CD1c-positive myeloid dendritic cell (primary cell): Measurements from ENCODE around the gene PIMREG.

Experiments used
- DNase-seq: peaks from one replicate; pipeline ENCODE4 v3.0.0-alpha.2; 2016; ENCODE audit errors: extremely low spot score

The PIMREG gene, protein sequence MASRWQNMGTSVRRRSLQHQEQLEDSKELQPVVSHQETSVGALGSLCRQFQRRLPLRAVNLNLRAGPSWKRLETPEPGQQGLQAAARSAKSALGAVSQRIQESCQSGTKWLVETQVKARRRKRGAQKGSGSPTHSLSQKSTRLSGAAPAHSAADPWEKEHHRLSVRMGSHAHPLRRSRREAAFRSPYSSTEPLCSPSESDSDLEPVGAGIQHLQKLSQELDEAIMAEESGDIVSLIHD

DNA sequence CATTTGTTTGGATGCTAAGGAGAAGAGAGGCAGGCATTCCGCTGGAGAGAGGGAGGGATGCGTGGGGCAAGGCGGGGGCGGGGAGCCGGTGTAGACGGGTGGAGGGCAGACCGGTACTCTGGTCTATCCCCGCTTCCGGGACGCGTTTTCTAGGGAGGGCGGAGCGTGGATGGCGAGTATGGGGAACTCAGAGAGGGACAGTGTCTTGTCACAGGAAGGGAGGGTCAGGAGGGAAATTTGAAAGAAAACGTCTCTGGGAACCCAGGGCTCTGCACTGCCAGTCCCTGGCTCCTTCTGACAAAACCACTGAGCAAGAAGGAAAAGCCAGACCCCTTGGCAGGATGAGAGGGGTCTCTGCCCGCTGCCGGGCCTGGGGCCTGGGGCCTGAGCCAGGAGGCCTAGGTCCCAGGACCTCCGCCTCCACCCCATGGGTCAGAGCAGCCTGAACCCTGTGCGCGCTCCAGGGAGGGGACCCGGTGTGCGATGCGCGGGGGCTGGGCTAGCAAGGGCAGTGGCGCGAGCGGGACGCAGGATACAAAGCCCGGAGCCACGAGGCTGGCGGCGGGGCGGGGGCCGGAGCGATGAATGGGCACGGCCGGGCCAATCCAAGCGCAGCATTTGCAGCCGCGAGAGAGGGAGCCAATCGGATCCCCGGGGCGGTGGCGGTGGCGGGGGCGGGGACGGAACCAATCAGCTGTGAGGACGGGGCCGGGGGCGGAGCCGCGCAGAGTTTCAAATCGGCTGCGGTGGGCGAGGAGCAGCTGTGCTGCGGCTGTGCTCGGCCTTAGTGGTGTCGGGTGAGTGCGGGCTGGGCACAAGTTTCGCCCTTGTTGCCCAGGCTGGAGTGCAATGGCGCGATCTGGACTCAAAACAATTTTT is at the start of gene PIMREG:
Gene PIMREG (plus strand): TSS at position 764 of the 879 bp plus-strand sequence. CDS start 656 bp downstream, outside the sequence.
- DNase-seq, result peak; percentile 96

GRCh38 chr17:6398955-6399354 is 45.3 kb upstream of the PIMREG start:
- no peak for DNase-seq

- DNase-seq, result no peak
Measured at GRCh38 chr17:6402258-6402657, 42.0 kb upstream of the PIMREG start.

GRCh38 chr17:6408276-6408675 is 36.0 kb upstream of the PIMREG start:
- no peak for DNase-seq

DNA sequence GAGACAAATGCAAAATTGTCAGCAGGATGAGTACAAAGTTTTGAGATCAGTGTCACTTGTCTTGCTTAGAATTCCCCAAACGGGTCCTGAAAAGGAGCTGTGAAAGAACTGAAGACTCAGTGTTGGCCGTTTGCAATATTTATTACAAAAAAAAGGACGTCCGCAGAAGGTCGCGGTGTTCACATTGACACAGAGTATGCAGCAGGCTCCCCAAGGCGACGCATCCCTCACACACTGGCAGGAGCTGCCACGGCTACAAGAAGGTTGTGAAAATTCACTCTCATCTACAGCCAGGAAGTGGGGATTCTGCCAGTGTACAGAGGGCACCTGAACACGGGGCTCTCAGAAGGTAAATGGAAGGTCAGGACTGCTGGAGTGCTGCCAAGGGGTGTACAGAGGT is 35.5 kb upstream of the PIMREG start:
- no peak for DNase-seq

DNA sequence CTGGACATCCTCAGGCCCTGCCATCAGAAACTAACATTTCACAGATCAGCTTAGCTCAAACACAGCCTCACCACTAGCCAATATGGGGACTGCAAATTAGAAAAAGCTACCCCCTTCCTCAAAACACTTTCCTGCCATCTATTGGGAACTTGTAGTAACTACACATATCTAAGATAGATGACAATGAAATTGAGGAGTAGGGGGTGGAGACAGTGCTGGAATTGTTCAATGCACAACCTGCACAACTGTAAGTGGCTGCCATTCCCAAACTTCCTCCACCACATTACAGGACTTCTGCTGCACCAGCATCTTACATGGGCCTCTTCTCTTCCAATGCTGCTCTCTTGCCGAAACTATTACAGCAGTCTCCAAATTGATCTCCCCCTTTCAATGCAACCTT is 31.2 kb upstream of the PIMREG start:
- peak; percentile 28 for DNase-seq

- DNase-seq, result no peak
Measured at GRCh38 chr17:6415616-6416015, 28.6 kb upstream of the PIMREG start.

DNA sequence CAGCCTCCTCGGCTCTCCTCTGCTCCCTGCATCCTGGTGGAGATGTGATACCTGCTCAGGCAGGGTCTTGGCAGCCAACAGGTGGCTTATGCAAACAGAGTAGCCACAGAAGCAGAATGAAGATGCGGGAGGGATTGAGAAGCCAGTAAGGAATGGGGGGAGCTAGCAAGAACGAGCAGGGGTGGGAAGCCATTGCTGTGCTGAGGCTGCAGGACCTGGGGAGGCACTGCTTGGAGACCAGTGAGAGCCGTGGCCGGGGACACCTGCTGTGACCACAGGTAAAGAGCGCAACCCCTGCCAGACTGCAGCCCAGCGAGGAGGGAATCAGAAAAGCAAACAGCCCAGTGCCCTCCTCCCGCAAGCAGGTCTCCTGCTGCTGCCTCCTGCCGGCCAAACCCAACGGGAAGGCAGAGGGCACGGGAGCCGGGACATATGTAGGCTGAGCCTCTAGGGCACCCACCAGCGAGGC is 24.0 kb upstream of the PIMREG start:
- DNase-seq, result peak; percentile 14

DNA sequence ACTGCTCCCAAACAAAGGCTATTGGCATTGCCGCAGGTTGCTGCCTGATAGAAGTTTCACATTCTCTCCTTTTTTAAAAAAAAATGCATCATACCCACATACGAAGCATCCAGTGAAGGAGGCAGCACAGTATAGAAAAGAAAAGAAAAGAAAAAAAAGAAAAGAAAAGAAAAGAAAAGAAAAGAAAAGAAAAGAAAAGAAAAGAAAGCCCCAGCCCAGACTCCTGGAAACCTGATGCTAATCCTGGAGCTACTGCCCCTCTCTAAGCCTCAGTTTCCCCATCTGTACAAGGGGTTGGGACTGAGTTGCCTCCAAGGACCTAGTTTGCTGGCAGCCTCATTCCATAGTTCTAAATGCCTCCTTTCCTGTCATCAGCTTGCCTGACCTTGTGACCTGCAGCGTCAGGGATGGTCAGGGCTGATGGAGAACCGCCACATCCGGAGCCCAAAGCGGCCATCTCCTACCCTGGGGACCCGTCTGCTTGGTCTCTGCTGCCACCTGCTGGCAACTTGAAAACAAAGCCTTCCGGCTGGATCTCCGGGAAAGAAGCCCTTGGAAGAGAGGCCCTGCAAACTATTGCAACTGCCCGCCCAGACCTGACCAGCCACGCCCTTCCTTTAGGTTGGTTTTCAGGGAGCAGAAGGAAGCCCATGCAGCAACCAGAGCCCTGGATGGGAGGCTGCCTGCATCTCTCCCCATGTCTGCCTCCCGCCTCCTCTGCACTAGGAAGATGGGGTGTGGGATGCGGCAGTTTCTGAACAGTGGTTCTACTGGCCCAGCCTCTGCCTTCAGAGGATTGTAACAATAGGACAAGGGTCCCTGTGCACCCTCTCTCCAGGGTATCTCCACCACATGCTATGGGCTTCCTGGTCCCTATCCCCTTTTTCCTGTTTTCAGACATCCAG is 22.3 kb upstream of the PIMREG start:
- DNase-seq, result peak; percentile 86

- DNase-seq, result no peak
Measured at GRCh38 chr17:6422654-6423241, 21.5 kb upstream of the PIMREG start.

- DNase-seq, result no peak
Measured at GRCh38 chr17:6423931-6424330, 20.3 kb upstream of the PIMREG start.

DNA sequence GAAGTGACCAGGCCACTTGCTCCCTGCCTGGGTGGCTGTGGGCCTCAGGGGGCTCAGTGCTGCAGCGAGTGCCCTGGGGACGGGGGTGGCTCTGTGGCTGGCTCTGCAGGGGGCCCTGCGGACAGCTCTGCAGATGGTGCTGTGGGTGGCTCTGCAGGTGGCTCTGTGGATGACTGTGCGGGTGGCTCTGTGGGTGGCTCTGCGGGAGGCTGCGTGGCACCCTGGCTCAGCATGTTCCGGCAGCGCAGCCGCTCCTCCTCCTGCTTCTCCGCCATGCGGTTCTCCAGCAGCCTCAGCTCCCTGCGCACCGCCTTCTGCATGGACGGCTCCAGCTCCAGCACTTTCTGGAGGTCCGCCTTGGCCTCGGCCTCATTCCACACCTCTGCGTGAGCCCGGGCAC is 18.8 kb upstream of the PIMREG start:
- DNase-seq, result no peak

DNA sequence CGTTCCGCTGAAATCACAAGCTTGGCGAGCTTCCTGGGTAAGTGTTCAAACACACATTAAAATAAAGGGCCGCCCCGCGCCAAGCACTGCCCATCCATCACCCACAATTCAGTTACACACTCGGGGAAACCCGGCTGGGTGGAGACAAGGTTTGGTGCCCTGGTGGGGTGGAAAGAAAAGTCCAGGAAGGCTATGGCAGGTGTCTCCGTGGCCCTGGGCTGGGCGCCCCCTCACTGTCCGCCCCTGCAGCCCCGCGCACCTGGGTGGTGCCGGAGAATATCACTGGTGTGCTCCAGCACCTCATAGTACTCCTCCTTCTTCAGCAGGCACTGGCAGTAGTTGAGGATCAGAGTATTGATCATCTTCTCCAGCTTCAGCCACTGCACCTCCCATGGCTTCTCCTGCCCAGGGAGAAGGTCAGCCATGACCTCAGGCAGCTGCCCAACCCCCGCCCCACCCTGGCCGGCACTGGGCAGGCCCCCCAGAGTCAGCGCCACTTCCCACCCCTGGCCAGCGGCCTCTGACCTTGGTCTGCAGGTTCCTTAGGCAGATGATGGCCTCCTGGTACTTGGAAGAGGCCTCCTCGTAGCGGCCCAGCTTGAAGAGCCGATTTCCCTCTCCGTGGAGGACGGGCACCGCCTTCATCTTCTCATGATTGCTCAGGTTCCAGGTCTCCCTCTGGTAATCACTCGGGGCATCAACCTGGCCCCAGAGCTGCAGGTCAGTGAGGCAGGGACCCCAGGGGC is 17.7 kb upstream of the PIMREG start:
- no peak for DNase-seq

DNA sequence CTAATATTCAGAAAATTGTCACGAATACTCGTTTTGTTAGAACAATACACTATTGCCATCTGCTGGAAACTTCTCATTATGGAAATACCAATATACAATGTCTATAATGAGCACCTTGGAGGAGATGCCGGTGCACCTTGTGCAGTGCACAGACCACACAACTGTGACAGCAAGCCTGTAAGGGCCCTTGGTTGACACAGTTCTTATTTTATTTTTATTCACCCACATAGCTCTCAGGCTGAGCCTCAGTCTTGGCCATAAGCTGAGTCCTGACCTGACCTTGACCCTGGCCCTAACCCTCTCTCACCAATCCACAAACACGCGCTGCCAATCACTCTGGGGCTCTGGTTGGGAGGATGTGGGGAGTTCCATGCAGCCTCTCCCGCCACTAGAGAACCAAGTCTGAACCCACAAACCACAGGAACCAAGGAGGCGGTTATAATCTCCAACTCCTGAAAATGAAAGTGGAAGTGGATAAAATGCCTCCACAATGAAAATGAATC is 16.9 kb upstream of the PIMREG start:
- DNase-seq, result peak; percentile 75

DNA sequence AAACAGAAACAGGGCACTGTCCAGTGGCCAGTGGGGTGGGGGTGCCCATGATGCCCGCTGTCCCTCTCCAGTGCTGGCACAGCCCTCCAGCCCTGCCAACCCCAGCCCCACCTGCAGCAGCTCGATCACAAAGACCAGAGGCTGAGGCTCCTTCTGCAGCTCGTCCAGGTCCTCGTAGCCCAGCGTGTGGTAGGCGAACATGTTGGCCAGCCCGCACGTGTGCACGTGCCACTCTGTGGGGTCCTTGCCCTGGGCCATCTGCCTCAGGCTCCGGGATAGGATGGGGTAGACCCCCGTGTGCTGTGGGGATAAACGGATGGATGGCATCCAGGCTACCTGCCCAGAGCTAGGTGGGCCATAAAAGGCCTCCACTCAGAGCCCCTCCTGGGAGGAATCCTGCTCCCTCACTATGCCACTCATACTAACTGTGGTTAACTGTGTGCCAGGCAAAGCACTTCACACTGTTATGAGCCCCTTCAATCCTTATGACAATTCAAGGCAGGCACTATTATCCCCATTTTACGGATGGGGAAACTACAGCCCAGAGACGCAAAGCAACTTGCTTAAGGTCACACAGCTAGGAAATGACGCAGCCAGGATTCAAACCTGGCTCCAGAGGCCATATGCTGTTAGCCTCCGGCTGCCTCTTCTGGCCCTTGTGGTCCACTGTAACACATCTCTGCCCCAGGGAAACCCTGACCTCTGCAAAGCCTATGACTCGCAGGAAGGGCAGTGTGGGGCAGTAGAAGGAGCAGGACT is 15.9 kb upstream of the PIMREG start:
- DNase-seq, result no peak

DNA sequence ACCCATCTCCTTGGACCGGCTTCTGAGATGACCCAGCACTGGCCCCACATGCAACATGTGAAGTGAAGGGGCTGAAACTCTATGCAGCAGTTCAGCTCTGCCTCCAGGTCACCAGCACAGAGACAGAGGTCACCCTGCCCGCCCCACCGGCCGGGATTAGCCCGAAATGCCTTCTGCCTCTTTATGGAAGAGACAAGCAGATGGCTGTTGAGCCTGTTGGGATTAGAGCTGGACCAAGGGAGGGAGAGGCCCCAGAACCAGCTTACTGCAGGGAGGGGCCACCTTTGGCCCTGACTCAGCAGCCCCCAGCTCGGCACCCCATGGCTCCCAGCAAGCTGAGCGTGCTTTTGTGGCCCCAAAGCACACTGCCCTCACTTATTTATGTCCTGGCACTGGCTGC is 15.0 kb upstream of the PIMREG start:
- no peak for DNase-seq

GRCh38 chr17:6430769-6431168 is 13.5 kb upstream of the PIMREG start:
- DNase-seq, result no peak

DNA sequence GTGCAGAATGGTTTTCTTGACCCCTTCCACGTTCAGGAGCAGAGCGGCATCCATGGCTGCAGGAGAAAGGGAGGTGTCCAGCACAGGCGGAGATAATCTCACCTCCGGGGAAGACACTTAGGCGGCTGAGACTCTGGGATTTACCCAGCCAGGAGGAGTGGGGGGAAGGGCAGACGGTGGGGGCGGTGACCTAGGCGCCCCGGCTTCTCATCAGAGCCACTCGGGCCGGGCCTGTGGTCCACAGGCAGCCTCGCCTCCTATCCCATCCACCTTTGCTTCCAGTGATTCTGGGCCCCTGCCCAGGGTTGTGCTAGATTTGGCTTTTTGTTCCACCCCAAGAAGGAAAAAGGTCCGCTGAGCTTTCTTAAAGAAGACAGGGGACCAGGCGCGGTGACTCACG is 9.2 kb upstream of the PIMREG start, which contains the start of gene AIPL1:
Gene AIPL1 (minus strand): TSS at position 71 of the 400 bp plus-strand sequence. CDS start 17 bp downstream, at position 54.
- DNase-seq, result no peak

GRCh38 chr17:6435968-6436367 is 8.3 kb upstream of the PIMREG start:
- DNase-seq, result peak; percentile 75

DNA sequence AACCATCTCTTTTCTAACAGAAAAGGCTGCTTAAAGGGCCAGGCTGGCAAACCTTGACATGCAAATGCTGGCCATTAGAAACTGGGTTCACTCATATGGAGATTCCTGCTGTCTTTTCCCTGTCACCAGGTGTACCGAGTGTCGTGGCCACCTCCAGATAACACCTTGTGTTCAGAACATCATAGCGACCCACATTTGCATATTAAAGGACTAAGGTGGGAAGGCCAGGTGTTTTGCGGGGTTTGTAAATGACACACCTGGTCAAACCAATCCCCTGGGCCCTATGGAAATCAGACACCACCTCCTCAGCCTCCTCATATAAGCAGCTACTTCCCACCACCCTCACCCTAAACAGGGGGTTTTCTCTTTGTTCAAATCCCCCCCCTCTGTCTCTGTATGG is 6.8 kb upstream of the PIMREG start:
- no peak for DNase-seq
